ENCODE results near the gene PCBD1. TPM values are rescaled to one million over a fixed set of nuclear protein-coding genes. Genes with fewer than 3 reads are reported as not detected.

The PCBD1 gene
- total RNA-seq, 8 experiments from 2014 or later: 49.7 to 123 (median 71.9) TPM

DNA sequence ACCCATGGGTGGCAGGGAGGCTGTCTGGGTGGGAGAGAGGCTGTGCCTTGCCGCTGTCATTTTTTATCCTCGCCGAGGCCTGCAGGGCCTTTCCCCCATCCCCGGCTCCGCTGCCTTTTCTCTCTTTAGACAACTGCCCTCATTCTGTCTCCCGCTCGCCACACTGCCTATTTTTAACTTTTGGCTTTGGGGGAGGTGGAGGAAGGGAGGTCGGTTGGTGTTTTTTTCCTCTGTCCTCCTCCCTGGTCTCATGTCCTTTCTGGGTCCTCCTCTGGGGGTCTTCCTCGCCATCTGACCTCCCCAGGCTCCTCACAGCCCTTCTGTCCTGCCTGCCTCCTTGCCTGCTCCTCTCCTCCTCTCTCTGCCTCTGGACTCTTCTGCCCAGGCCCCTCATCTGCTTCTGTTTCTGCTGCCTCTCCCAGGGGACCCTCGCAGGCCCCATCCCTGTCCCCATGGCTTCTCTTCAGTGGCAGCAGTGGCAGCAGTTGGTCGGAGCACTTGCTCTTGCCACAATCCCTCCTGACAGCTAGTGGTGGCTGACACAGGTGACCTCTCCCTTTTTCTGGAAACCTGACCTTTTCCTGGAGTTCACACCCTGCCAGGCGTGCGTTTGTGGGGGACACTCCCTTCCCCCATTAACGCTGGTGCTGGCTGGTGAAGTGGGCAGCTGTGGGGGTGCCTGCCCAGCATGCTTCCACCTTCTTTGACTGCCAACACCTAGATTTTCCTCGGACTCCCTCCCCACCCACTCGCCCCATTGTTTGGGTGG is 19.5 kb upstream of the PCBD1 start:
- Histone ChIP-seq H3K27ac (no peak overlapping the region), H3K4me3 (no peak overlapping the region), H3K4me1 (replicated peaks in 1 of 2) (peaks cover 10 to 13% of the 10 kb centered on the region in 2 donors)
- ATAC-seq (replicated peaks in 6 of 8): peak in 4 of 8 experiments; percentile 9 to 58 (median 50)
- 30 to 100% (median 73%) methylated on average over 1 to 7 of the region's 16 CpGs; no CpG with 5 or more reads in 2 of the 10 experiments for WGBS, 10 experiments
- in situ Hi-C loops (cut with MboI; ENCODE audit: low pct_unique_long_range_greater_than_20kb in 2 of 9, low sequenced_read_pairs in 9 of 9, unreplicated experiment in 9 of 9): loop anchor here (10.0 to 25.0 kb wide), 3 partner anchors 279 to 379 kb away; no protein-coding TSS in a partner anchor

DNA sequence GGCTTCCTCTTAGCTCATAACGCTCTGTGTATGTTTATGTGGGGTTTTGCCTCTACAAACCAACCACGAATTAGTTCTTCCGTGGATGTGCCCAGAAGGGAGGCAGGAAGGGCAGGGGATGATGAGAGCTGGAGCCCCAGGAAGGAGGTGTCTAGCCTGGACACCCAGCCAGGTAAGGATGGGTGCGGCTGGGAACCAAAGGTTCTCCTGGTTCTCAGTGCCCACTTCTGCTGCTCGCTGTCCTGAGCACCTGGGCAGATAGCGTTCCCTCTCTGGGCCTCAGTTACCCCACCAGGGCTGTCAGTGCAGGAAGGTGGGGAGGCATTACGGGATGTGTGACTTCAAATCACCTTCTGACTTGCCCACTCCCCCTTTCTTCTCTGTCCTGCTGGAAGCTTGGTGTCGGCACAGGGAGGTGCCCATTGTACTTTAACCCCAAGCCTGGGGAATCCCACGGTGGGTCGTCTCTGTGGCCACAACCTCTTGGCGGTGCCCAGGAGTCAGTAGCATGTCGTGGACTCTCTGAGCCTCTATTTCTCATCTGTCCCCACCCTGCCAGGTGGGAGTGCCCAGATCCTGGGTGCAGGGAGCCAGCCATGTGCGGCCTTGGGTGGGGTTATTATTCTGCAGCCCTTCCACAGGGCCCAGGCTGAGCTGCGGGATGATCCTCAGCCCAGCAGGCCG is 18.7 kb upstream of the PCBD1 start:
- 39 to 100% (median 77%) methylated on average over 2 to 5 of the region's 15 CpGs; no CpG with 5 or more reads in 2 of the 10 experiments for WGBS, 10 experiments
- ATAC-seq (replicated peaks in 6 of 8): peak in 1 of 8 experiments; percentile 29
- no peak overlapping the region for H3K4me3 ChIP-seq

DNA sequence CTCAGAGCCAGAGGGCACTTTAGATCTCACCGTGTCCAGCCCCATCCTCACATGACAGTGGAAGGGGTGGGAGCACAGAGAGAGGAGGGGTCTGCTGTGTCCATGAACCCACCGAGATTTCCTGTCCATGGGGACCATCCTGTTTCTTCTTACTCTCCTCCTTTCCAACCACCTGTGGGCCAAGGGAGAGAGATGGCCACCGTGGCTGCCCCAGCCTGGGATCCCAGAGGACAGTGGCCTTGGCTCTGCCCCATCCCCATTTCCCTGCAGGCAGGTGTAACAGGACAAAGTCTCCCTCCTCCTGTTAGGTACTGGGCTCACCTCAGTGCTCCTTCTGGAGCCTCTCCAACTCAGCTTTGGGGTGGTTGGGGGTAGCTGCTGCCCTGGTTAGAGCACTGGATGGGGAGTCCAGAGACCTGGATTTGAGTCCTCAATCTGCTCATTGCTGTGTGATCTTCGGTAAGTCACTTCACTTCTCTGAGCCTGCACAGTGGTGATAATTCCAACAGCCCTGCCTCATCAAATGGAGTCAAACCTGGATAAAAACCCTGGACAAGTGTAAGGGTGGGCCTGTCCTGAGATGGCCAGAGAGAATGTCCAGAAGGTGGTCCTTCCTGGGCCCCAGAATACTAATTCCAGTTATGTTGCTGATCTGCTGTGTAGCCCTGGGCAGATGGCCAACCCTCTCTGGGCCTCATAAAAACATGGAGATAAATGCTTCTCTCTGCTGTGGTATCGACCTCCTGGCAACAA is 17.8 kb upstream of the PCBD1 start:
- H3K27ac ChIP-seq: no peak overlapping the region
- no peak overlapping the region for H3K4me3 ChIP-seq
- peaks cover 10 to 13% of the 10 kb centered on the region in 2 donors for H3K4me1 ChIP-seq (replicated peaks in 1 of 2)
- 51 to 80% (median 59%) methylated on average over 1 to 3 of the region's 5 CpGs; no CpG with 5 or more reads in 6 of the 10 experiments for WGBS, 10 experiments
- ATAC-seq (replicated peaks in 6 of 8): no peak
- in situ Hi-C loops (cut with MboI; ENCODE audit: low pct_unique_long_range_greater_than_20kb in 2 of 9, low sequenced_read_pairs in 9 of 9, unreplicated experiment in 9 of 9): loop anchor here (10.0 to 25.0 kb wide), 3 partner anchors 281 to 381 kb away; no protein-coding TSS in a partner anchor

More for the DNA sequence above, 18.7 kb upstream of the PCBD1 start:
- Histone ChIP-seq H3K4me1 (replicated peaks in 1 of 2) (peaks cover 10 to 13% of the 10 kb centered on the region in 2 donors), H3K27ac (no peak overlapping the region)
- in situ Hi-C loops (cut with MboI; ENCODE audit: low pct_unique_long_range_greater_than_20kb in 2 of 9, low sequenced_read_pairs in 9 of 9, unreplicated experiment in 9 of 9): loop anchor here (10.0 to 25.0 kb wide), 3 partner anchors 280 to 380 kb away; no protein-coding TSS in a partner anchor

DNA sequence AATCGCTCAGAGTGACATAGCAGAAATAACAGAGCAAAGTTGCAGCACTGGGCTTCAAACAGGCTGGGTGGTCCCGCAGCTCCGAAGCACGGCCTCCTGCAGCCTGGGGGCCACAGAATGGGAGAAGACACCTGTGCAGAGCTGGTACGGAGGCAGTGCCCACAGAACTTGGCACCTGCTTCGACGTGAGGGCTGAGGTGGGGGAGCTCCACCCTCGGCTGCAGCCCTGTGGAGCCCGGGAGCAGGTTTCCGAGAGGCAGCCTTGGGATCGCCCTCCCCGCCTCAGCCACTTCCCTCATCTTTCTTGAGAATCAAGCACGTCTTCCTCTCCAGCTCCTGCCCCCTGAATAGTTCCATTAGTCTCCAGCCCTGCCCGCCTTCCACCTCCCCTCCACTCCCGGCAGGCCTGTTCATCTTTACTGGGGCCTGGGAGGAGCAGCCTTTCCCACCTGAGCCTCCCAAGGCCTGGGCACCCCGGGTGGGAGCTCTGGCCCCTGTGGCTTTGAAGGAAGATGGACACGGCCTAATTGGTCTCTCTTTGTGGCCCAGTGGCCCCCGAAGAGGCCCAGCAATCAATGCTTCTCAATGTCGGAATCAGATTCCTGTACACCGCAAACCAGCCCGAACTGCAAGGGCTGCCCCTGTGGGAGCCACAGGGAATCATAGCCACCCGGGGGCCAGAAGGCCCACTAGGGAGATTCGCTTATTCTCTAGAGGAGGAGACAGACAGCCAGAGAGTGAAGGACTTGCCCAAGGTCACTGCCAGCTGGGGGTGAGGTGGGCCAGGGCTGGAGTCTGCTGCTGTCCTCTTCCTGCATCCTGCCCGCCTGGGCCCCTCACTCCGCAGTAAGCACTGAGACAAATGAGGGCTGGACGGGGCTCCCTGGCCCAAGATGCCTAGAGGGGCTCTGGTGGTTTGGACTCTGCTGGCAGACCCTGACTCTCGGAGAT is 17.0 kb upstream of the PCBD1 start:
- H3K4me1 ChIP-seq (replicated peaks in 1 of 2): peaks cover 10 to 13% of the 10 kb centered on the region in 2 donors
- no peak overlapping the region for H3K4me3 ChIP-seq
- in situ Hi-C loops (cut with MboI; ENCODE audit: low pct_unique_long_range_greater_than_20kb in 2 of 9, low sequenced_read_pairs in 9 of 9, unreplicated experiment in 9 of 9): loop anchor here (10.0 to 25.0 kb wide), 3 partner anchors 282 to 382 kb away; no protein-coding TSS in a partner anchor
- ATAC-seq (replicated peaks in 6 of 8): no peak
- H3K27ac ChIP-seq: no peak overlapping the region
- WGBS, 10 experiments: 72 to 100% (median 94%) methylated on average over 1 to 9 of the region's 27 CpGs; no CpG with 5 or more reads in 6 of the 10 experiments

DNA sequence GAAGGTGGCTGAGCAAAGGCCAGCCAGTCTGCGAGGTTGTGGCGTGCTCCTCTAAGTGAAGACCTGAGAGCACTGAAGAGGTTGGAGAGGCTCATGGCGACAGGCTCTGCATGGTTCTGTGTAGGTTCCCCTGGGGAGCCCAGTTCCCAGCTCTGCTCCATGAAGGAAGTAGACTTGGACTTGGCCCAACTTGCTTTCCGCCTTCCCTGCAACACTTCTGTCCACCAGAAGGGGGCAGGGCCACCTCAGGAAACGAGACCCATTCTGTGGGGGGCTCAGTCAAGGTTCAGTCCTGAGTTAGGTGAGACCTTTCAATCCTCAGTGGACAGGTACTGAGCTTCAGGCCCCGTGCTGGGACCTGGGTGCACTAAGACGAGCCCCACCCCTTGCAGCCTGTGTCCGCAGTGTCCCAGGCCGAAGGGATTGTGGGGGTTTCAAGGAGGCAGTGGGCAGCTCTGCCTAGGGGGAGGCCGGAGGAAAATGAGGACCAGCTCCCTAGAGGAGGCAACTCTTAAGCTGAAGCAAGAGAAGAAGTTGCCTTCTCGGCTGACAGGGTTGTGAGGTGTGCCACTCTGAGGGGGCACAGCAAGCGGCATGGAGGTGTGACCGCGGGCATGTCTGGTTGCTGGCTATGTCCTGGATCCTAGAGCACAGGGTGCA is 15.0 kb upstream of the PCBD1 start:
- no peak overlapping the region for H3K4me3 ChIP-seq
- H3K4me1 ChIP-seq (replicated peaks in 1 of 2): peaks cover 10 to 13% of the 10 kb centered on the region in 2 donors
- H3K27ac ChIP-seq: no peak overlapping the region
- ATAC-seq (replicated peaks in 6 of 8): peak; percentile 37 to 84 (median 59)
- in situ Hi-C loops (cut with MboI; ENCODE audit: low pct_unique_long_range_greater_than_20kb in 2 of 9, low sequenced_read_pairs in 9 of 9, unreplicated experiment in 9 of 9): loop anchor here (10.0 to 25.0 kb wide), 3 partner anchors 284 to 384 kb away; no protein-coding TSS in a partner anchor
- 0 to 67% (median 53%) methylated on average over 2 to 5 of the region's 14 CpGs; no CpG with 5 or more reads in 5 of the 10 experiments for WGBS, 10 experiments

DNA sequence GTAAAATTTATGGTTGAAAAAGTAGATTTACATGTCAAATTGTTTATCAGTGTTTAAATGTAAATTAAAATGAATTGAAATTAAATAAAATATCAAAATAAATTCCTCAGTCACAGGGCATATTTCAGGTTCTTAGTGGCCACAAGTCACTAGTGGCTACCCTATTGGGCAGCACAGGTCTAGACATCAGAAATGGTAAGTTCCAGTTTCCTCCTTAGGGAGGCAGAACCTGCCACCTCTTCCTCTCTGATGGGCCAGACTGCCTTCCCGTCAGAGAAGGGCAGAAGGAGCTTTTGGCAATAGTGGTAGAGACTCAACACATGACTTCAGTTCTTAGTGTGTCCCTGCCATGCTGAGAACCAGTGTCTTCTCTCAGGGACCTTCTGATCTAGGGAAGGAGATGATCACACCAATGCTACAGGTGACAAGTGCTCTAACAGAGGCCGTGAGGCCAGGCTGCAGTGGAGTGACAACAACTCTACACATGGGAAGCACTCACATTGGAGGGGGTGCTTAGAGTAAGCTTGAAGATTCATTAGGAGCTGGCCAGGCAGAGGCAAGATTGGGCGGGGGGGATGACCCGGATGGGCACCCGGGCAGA is 14.4 kb upstream of the PCBD1 start:
- Histone ChIP-seq H3K27ac (no peak overlapping the region), H3K4me1 (replicated peaks in 1 of 2) (peaks cover 4 to 10% of the 10 kb centered on the region in 2 donors), H3K4me3 (no peak overlapping the region)
- ATAC-seq (replicated peaks in 6 of 8): peak in 2 of 8 experiments; percentile 20 to 55
- 50 to 90% (median 83%) methylated on average over 1 to 3 of the region's 5 CpGs; no CpG with 5 or more reads in 6 of the 10 experiments for WGBS, 10 experiments
- in situ Hi-C loops (cut with MboI; ENCODE audit: low pct_unique_long_range_greater_than_20kb in 2 of 9, low sequenced_read_pairs in 9 of 9, unreplicated experiment in 9 of 9): loop anchor here (10.0 to 25.0 kb wide), 3 partner anchors 285 to 385 kb away; no protein-coding TSS in a partner anchor

DNA sequence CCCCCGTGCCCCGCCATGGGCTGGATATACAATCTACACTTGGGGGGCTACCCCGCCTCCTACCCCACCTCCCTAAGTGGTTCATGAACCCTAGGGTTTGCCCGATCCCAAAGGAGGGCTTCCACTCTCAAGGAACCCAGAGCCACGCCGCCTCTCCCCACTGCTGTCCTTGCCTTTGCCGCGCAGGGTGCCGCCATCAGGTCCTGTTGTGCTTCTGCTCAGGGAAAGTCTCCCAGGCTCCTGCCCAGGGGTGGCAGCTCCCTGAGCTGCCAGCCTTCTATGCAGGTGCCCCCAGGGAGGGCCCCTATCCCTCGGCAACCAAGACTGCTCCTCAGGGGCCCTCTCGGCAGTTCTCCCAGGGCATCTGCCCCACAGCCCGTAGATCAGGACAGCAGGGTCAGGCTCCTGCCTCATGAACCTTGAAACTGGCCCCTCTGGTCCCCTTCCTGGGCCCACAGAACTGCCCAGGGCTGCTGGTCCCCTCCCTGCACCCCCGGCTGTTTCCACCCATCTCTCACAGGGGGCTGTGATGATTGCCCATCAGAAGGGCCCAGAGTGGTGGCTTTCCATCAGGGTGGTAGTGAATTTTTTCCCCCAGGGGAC is 13.0 kb upstream of the PCBD1 start:
- Histone ChIP-seq H3K27ac (no peak overlapping the region), H3K4me3 (no peak overlapping the region), H3K4me1 (replicated peaks in 1 of 2) (peaks cover 0 to 2% of the 10 kb centered on the region in 2 donors)
- WGBS, 10 experiments: 40 to 89% (median 77%) methylated on average over 1 to 5 of the region's 13 CpGs; no CpG with 5 or more reads in 6 of the 10 experiments
- peak in 1 of 8 experiments; percentile 34 for ATAC-seq (replicated peaks in 6 of 8)
- in situ Hi-C loops (cut with MboI; ENCODE audit: low pct_unique_long_range_greater_than_20kb in 2 of 9, low sequenced_read_pairs in 9 of 9, unreplicated experiment in 9 of 9): loop anchor here (10.0 to 25.0 kb wide), 3 partner anchors 286 to 386 kb away; no protein-coding TSS in a partner anchor

DNA sequence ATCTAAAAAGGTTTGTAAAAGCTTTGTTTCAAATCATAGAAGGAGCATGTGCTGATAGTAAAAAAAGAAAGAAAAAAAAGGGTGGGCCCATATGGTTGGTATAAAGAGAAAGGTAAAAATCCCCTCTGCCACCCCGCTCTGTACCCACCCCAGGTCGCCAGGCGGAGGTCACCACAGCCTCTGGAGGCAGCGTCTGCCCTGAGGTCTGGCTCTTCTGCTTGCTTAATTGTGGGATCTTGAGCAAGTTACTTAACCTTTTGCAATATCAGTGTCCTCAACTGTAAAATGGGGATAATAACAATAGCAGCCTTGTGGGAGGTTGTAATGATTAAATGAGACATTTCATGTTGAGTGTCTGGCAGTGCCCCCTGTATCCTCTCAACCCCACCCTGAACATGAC is 10.7 kb upstream of the PCBD1 start:
- WGBS, 10 experiments: 40 to 83% (median 76%) methylated on average over 1 to 3 of the region's 4 CpGs; no CpG with 5 or more reads in 6 of the 10 experiments

DNA sequence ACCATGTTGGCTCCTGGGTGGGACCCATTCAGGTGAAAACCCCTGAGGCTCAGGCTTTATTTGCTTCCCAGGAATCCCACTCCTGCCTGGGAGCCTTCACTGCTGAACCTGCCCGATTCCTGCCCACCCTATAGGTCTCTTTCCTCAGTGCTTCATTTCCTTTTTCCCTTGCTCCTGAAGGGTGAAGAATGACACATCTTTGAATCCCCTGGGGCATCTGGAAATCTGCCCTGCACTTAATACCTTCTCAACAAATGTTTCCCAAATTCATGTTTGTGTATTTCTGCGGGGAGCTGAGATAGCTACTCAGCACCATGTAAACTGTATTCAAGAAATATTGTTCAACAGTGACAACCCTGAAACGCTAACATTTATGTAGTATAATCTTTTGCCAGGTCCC is 10.3 kb upstream of the PCBD1 start:
- Histone ChIP-seq H3K27ac (no peak overlapping the region), H3K4me1 (replicated peaks in 1 of 2) (no peaks in the 10 kb centered on the region), H3K4me3 (no peak overlapping the region)
- in situ Hi-C loops (cut with MboI; ENCODE audit: low pct_unique_long_range_greater_than_20kb in 2 of 9, low sequenced_read_pairs in 9 of 9, unreplicated experiment in 9 of 9): loop anchor here in 2 of 9 experiments (25.0 kb wide), 2 partner anchors 136 to 361 kb away; no protein-coding TSS in a partner anchor
- no peak for ATAC-seq (replicated peaks in 6 of 8)
- 57 to 100% (median 92%) methylated on average over 1 to 3 of the region's 3 CpGs; no CpG with 5 or more reads in 3 of the 10 experiments for WGBS, 10 experiments

More for the DNA sequence above, 10.7 kb upstream of the PCBD1 start:
- no peak overlapping the region for H3K4me3 ChIP-seq
- in situ Hi-C loops (cut with MboI; ENCODE audit: low pct_unique_long_range_greater_than_20kb in 2 of 9, low sequenced_read_pairs in 9 of 9, unreplicated experiment in 9 of 9): loop anchor here in 2 of 9 experiments (25.0 kb wide), 2 partner anchors 137 to 362 kb away; no protein-coding TSS in a partner anchor
- H3K4me1 ChIP-seq (replicated peaks in 1 of 2): no peaks in the 10 kb centered on the region
- ATAC-seq (replicated peaks in 6 of 8): no peak
- H3K27ac ChIP-seq: no peak overlapping the region

DNA sequence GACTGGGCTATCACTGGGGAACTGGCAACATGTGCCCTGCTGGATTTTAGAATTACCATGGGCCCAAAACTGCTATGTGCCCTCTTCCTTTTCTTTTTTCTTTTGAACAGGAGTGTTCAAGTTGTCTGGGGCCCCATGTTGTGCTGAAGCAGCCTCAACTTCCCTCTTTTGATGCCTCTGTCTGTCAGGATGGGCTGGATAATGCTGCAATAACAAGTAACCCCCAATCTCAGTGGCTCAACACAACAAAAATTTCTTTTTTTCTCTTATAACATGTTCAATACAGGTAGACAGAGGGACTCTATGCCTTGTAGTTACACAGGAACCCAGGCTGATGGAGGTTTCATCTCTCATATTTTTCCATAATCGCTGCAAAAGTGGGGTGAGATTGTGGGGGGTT is 8.2 kb upstream of the PCBD1 start:
- H3K4me1 ChIP-seq (replicated peaks in 1 of 2): peaks cover under 1 to 3% of the 10 kb centered on the region in 2 donors
- no peak overlapping the region for H3K4me3 ChIP-seq
- no peak for ATAC-seq (replicated peaks in 6 of 8)
- 50 to 100% (median 90%) methylated on average over 1 of the region's 1 CpG; no CpG with 5 or more reads in 6 of the 10 experiments for WGBS, 10 experiments
- H3K27ac ChIP-seq: no peak overlapping the region
- in situ Hi-C loops (cut with MboI; ENCODE audit: low pct_unique_long_range_greater_than_20kb in 2 of 9, low sequenced_read_pairs in 9 of 9, unreplicated experiment in 9 of 9): loop anchor here in 2 of 9 experiments (25.0 kb wide), 2 partner anchors 134 to 359 kb away; no protein-coding TSS in a partner anchor

All from motor neuron (in vitro differentiated cells).